Activated CD4-positive, alpha-beta T cell treated with anti-CD3 and anti-CD28 coated beads, Interleukin-2, amount 50 U/mL, for 48 hours (primary cell): ENCODE results near the gene PMF1.

Experiments
- DNase-seq, 2 experiments: peaks; one replicate each; pipeline ENCODE4 v3.0.0-alpha.2; 2020

Gene PMF1

GRCh38 chr1:156276532-156276931, 63.7 kb downstream of the PMF1 start:
- no peak for DNase-seq

- no peak for DNase-seq
Observed at GRCh38 chr1:156276966-156277381, 64.2 kb downstream of the PMF1 start.

DNA sequence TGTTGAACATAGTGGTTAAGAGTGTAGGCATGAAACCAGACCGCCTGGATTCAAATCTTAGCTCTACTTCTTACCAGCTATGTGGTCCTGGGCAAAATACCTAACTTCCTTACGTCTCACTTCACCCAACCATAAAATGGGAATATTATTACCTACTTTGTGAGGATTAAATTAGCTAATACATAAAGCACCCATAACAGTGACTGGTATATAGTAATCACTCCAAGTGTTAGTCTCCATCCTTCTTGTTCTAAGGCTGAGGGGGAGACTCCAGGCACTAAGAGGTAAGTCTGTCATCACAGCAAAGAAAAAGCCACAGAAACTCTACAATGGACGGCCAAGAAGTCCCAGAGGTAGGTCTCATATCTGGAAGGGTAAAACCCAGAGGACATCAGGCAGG, 67.0 kb downstream of the PMF1 start:
- DNase-seq = no peak

GRCh38 chr1:156281281-156281680, 68.5 kb downstream of the PMF1 start:
- peak; percentile 58 to 70 for DNase-seq

DNA sequence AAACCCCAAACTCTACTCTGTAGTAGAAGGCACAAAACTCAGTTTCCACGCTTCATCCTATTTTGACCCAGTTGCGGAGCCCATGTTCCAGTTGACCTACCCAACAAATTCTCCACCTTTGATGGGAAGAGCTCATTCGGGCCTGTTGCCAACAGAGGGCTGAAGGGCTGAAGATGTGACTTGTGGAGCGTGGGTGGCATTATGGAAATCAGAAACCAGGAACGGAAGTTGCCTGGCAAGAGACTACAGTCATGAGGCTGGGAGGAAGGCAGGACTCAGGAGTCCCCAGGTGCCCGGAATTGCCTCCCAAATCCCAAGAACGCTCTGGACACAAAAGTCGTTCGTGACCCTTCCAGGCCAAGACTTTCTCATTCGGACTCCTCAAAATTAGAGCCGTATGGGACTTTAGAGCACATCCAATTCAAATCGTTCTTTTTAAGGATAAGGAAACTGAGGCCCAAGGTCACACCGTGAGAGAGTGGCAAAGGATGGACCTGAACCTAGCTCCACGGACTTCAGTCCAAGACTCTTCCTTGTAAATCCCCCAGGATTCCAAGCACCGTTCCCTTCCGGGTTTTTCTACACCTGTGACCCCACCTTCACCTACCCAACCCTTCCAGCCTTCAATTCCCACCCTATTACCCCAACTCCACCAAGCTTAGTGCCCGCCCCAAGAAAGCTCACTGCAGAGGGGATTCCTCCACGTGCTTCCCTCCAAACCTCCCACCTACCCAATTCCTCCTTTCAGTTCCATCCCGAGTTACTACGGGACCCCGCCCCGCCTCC, 69.1 kb downstream of the PMF1 start:
- DNase-seq = peak; percentile 43 to 59

- peak; percentile 93 to 96 for DNase-seq
Observed at GRCh38 chr1:156282479-156283222, 69.8 kb downstream of the PMF1 start, which contains the start of gene SMG5. SMG5 (minus strand) TSS chr1:156282825; CDS start chr1:156282680, 145 bp downstream.

DNA sequence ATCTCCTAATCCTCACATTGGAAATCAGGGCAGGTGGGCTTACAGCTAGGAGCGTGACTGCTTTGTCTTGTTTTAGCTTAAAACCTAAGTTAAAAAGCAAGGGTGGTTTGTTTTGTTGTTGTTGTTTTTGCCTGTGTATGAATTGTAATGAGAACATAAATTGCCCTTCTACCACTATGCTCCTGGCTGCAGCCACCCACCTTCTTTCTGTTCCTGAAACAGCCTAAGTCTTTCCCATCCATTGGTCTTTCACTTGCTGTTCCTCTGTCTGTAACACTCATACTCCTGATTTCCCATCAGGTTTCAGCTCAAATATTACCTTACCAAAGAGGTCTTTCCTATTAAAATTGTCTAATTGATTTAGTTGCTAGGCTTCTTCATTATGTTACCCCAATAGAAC, 70.7 kb downstream of the PMF1 start:
- DNase-seq = no peak

- DNase-seq = no peak
Observed at GRCh38 chr1:156284112-156284511, 71.3 kb downstream of the PMF1 start, which contains the start of gene TMEM79. TMEM79 (plus strand) TSS chr1:156284325; CDS start chr1:156285227, 902 bp downstream.

DNA sequence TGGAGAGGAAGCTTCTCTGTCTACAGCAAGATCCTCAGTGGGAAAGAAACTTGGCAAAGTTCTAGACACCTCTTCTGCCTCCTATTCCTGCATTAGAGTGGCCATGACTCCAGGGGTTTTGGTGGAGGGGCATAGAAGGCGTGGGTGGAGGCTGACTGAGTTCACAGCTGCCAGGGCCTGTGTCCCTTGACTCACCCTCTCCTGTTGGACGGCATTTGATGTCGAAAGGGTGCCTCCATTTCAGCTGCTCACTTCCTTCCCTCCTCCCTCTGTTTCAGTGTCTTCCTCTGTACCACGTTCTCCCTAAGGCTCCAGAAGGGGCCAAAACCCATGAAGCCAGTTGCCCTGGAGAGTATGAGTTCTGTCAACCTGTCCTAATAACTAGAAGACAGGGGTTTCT, 72.0 kb downstream of the PMF1 start:
- no peak for DNase-seq

GRCh38 chr1:156285437-156285836, 72.6 kb downstream of the PMF1 start:
- DNase-seq = no peak

DNA sequence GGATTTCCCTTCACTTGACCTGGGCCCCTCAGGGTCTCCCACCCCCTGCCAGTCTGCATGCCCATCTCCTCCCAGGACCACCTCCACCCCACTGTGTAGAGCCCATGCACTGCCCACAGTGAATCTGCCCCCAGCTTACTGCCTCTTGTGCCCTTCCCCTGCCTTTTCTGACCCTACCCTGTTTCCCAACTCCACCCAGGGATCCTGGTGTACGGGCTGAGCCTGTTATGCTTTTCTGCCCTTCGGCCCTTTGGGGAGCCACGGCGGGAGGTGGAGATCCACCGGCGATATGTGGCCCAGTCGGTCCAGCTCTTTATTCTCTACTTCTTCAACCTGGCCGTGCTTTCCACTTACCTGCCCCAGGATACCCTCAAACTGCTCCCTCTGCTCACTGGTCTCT, 73.3 kb downstream of the PMF1 start:
- DNase-seq = no peak
